H54 (cell line): ENCODE measurements around the gene CEP350.
"Not testable (repeated sequence)": the region's sequence is repeated elsewhere in the genome, so short reads cannot be mapped to it uniquely, and the experiment has no call there.

Experiments used
- DNase-seq: peaks from one replicate; pipeline ENCODE4 v3.0.0; 2011; ENCODE audit warnings: low spot score, mixed read lengths; ENCODE audit not compliant: insufficient read length
- FAIRE-seq: peaks from 3 replicates; lab custom pipeline; 2011; peaks lifted over from hg19 to GRCh38; lab: Jason Lieb, UNC
- POLR2A ChIP-seq: IDR thresholded peaks from 2 replicates; pipeline ENCODE4 v1.6.1; 2011; ENCODE audit warnings: low read depth, mild to moderate bottlenecking, low read length

The CEP350 gene

DNA sequence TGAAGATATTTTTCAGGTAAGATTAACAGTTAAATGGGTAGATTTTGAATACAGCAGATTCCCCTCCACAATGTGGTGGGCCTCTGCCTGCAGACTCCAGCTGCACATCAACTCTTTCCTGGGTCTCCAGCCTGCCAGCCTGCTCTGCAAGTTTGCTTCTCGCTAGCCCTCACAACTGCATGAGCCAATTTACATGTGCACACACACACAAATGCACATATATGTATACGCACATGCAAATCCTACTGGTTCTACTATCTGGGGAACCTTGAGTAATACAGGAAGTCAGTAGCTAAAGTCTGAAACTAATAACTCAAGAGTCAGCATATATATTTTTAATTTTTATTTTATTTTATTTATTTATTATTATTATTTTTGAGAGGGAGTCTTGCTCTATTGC, 165.2 kb downstream of the CEP350 start:
- no peak for TF ChIP-seq POLR2A
- FAIRE-seq (no peak), DNase-seq (no peak)

DNA sequence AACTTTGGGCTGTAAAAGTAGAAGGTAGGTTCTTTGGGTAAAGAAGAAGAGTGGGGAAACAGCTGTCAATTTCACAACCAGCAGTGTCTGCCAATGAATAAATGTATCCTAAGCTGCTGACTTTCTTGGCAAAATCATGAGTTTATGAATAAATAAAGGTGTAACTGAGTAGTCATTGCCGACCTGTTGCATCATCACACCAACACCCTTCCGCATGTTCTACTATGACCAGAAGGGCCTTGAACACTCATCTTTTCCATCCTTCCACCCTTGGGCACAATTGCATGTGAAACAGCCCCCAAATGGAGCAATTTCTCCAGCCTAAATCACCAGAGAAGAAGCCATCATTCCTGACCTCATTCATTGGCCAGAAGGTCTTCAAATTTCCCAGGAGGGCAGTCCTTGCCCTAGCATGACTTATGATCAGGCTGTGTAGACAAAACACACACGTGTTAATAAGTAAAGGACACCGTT, 168.9 kb downstream of the CEP350 start:
- TF ChIP-seq POLR2A: no peak
- FAIRE-seq: no peak
- DNase-seq: no peak

DNA sequence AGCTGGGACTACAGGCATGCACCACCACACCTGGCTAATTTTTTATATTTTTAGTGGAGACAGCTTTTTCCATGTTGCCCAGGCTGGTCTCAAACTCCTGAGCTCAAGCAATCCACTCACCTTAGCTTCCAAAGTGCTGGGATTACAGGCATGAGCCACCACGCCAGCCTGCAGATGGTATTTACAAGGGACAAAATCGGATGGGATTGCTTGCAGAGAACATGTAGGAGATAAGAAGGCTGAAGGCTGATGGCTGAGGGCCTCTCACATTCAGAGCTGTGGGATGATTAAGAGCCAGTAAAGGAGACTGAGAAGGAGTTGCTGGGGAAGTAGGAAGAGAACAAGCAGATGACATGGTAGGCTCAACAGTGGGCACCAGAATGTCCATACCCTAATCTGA, 176.0 kb downstream of the CEP350 start:
- no peak for FAIRE-seq
- TF ChIP-seq POLR2A: no peak

DNA sequence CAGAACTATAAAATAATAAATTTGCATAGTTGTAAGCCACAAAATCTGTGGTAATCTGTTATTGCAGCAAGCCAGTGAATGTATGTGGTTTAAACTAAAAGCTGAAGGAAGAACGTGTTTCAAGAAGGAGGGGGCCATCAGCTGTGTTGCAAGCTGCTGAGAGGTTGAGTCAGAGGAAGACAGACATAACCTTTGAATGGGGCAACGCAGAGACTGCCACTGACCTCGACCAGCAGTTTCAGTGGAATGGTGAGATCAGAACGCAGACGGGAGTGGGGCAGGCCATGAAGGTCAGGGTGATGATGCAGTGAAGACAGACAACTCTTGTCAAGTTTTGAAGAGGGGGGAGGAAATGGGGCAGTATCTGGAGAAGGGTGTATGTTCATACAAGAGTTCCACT, 176.9 kb downstream of the CEP350 start:
- FAIRE-seq: no peak
- no peak for DNase-seq
- TF ChIP-seq POLR2A: no peak

More for the DNA sequence above, 176.0 kb downstream of the CEP350 start:
- DNase-seq: no peak

DNA sequence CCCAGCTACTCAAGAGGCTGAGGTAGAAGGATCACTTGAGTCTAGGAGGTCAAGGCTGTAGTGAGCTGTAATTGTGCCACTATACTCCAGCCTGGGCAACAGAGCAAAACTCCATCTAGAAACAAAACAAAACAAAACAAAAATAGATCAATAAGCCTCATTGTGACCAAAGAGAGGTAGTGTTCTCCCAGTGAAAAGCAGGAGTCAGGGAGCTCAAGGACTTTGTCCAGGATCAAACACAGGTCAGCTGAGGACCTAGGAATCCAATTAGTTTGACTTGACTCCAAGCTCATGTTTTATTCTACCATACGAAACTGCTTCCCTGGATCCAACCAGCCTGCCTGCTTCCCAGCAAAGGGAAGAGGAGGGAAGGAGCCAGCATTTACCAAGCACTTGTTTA, 178.6 kb downstream of the CEP350 start:
- no peak for TF ChIP-seq POLR2A
- no peak for DNase-seq
- FAIRE-seq: no peak

DNA sequence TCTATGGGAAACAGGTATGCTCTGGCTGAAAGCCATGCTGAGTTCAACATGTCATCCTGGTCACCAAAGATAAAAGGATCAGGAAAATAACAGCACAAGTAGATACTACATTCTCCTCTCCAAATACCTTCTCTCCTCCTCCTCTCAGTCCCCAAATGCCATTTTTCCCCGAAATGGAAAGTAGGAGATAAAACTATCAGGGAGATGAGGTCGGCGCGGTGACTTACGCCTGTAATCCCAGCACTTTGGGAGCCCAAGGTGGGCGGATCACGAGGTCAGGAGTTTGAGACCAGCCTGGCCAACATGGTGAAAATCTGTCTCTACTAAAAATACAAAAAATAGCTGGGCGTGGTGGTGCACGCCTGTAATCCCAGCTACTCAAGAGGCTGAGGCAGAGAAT, 179.1 kb downstream of the CEP350 start:
- DNase-seq, FAIRE-seq: not testable (repeated sequence)

DNA sequence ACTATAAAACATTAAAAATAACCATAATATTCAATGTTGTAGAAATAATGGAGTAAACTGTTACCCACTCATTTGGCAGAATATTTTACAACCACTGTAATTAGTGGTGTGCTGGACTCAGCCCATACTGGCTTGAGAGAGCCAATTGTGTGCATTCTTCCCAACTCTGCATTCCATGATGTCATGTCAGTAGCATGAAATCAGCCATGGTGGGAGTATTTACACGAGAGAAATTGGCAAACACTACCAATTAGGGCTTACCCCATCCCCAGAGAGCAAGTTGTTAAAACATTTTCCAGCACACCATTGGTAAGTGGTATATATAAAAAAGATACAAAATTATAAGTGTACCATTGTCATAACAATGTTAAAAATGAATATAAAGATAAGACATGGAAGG, 180.9 kb downstream of the CEP350 start:
- DNase-seq (no peak), FAIRE-seq (no peak)
- no peak for TF ChIP-seq POLR2A

DNA sequence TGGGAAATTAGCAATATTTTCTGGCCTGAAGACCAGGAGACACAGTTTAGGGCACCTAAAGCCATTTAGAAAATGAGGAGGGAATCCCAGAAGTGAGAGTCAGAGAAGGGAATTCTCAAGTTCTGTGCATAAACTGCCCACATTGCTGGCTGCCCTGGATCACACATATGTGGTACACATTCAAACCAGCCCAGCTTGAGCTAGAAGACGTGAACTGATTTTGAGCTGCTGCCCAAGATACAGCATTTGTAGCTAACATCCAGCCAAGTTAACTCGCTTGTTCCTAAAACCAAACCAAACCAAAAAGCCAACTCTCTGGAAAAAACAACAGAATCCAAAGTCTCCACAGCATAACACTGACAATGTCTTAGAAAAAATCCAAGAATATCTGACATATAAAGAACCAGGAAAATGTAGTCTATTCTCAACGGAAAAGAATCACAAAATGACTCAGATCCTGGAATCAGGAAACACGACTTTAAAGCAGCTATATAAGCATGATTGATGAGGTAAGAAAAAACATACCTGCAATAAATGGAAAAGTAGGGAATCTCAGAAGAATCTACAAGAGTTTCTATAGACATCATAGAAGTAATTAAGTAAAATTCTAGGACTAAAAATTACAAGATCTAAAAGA, 181.8 kb downstream of the CEP350 start:
- no peak for FAIRE-seq
- TF ChIP-seq POLR2A: no peak
- DNase-seq: no peak

DNA sequence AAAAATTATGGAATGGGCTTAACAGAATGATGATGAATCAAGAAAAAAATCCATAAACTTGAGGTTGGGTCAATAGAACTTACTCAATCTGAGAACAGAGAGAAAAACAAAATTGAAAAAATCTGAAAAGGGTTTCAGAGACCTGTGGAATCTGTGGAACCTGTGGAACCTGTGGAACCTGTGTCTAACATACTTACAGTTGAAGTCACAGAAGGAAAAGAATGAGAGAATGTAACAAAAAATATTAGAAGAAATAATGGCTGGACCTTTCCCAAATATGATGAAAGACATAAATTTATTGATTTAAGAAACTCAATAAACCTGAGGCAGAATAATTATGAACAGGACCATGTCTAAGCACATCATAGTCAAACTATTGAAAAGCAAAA, 182.4 kb downstream of the CEP350 start:
- no peak for FAIRE-seq
- no peak for TF ChIP-seq POLR2A
- DNase-seq: no peak

DNA sequence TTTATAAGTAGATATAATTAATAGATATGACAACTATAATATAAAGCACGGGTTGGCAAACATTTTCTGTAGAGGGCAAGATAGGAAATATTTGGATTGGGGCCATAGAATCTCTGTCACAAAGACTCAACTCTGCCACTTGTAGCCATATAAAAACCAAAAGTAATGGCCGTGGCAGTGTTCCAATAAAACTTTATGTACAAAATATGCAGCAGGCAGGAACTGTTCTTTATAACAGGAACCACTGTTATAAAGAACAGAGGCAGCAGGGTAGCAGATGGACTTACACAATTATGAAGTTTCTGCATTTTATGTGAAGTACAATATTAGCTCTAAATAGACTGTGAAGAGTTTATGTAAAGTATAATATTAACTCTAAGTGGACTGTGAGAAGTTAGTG, 183.2 kb downstream of the CEP350 start:
- TF ChIP-seq POLR2A: no peak
- DNase-seq (no peak), FAIRE-seq (no peak)

DNA sequence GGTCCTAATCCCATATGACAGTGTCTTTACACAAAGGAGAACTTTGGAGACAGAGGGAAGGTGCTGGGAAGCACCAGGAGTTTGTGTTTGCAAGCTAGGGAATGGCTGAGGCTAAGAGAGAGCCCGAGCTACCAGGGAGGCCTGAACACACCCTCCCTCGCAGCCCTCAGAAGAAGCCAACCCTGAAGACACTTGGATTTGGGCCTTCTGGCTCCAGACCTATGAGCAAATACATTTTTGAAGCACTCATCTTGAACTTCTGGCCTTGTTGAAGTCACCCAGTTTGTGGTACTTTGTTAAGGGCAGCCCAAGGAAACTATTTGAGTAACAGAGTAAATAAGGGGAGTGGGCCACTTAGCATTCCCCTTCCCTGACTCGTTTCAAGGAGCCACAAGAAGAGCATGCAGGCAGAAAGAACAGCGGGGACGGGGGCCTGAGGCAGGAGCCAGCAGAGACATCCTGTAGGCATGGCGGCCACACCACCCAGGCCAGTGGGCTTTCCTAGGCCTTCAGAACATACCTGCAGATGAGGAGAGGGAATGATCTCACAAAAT, 186.8 kb downstream of the CEP350 start:
- FAIRE-seq: no peak
- no peak for DNase-seq
- TF ChIP-seq POLR2A: no peak

DNA sequence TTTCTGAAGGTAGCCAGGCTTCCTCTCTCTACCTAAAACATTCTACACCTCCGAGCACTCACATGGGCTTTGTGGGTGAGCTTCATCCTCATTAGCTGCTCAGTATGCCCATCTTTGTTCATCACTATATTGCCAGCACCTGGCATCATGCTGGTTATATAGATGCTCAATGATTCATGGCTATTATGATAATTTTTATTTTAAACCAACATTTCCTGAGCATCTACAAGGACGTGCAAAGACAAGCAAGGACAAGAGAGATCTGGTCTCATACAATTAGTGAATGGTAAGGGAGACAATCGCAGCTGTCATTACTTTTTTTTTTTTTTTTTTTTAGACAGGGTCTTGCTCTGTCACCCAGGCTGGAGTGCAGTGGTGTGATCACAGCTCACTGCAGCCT, 188.7 kb downstream of the CEP350 start:
- FAIRE-seq (no peak), DNase-seq (no peak)
- TF ChIP-seq POLR2A: no peak

DNA sequence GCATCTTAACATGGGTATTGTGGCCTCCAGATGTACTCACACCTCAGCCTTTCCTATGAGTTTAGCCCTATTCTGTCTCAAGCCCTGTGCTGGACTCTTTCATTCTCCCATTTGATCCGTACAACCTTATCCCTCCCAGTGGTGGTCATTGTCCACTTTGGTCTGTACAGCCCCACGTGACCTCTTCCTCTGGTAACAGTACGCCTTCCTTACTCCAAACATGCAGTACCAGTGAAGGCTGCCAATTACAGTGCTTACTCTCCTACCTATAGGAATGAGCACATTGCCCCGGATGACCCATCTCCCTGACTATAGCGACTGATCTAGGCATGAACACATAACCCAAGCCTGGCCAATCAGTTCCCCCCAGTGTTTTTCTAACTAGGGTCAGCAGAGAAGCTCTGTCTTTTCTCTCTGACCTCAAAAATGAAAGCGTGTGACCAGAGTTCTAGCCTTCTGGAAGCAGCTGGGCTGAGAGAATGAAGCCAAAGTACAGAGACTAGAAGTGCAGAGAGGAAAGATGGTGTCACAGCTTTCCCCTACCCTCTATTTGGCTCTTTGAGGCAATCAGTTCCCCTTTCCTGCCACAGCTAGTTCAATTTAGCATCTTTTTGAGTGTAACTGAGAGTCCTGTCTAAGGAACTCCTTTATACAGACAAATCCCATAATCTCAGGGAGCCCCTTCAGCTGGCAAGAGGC, 190.2 kb downstream of the CEP350 start:
- TF ChIP-seq POLR2A: no peak
- FAIRE-seq (no peak), DNase-seq (no peak)

DNA sequence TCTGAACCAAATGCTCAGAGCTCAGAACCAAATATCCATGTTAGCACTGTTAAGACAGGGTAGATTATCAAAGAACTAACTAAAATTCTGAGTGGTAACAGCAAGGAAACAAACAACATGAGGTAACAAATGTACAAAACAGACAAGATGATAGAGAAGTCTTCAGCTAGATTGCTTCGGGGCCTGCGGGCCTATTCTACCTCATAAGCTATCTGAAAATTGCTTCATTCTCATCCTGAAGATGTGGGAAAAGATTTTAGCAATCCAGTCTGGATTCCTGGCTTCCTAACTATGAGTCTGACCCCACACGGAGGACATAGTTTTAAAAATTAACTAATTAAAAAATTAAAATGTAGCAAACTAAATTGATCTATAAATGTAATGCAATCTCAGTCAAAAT, 190.8 kb downstream of the CEP350 start:
- no peak for DNase-seq
- FAIRE-seq: no peak
- no peak for TF ChIP-seq POLR2A

DNA sequence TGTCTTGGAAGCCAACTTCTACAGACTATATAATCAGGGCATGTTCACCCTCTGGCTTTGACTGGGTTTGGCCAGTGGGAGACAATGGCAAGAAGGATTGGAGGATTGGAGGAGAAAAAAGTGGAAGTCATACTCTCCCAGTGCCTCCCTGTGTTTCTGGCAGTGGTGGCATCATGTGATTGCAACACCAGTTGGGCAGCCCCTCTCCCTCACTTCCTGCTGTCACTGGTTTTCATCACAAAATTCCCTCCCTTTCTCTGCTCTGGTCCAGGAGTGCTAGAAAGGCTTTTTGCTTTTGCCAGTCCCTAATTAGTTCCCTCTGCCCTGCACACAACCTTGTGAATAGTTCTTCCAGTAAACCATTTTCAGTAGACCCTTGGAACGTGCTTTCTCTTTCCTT, 196.4 kb downstream of the CEP350 start:
- no peak for DNase-seq
- TF ChIP-seq POLR2A: no peak
- FAIRE-seq: no peak
